ENCODE results near the gene GALNT18. TPM values are rescaled to one million over a fixed set of nuclear protein-coding genes. Genes with fewer than 3 reads are reported as not detected.

The GALNT18 gene
- total and polyA plus RNA-seq, 2 donors (not counting 3 experiments of a cell fraction or from before 2014, with no cell fraction given) = 0.17 to 0.18 TPM

GRCh38 chr11:11395126-11395525, 226.7 kb downstream of the GALNT18 start:
- no peaks in the 10 kb centered on the region for H3K9me1 ChIP-seq (replicated peaks; ENCODE audit: control insufficient read depth, extremely low read depth, insufficient read depth, low read length)
- no peak overlapping the region for H3K4me3 ChIP-seq (replicated peaks in 1 of 3; ENCODE audit: insufficient read depth in 1 of 3, low read depth in 1 of 3, low read length in 3 of 3)
- no TSS peak for BruUV-seq (replicated peaks)
- no peak overlapping the region for H3K27ac ChIP-seq (ENCODE audit: insufficient read depth, low read depth, low read length)
- H4K20me1 ChIP-seq (replicated peaks; ENCODE audit: control insufficient read depth, extremely low read depth, insufficient read depth, low read length) = no peaks in the 10 kb centered on the region
- FAIRE-seq (no peak), DNase-seq (ENCODE audit: low read depth, low spot score) (no peak)
- peaks cover 11% of the 10 kb centered on the region for H3K4me1 ChIP-seq (ENCODE audit: control insufficient read depth, extremely low read depth, insufficient read depth, low read length)
- ChIA-PET POLR2A (no interaction called here), CTCF (no interaction called here)
- H3K9ac ChIP-seq (replicated peaks; ENCODE audit: extremely low read depth, insufficient read depth, low read length) = no peak overlapping the region
- H3K9me3 ChIP-seq (replicated peaks; ENCODE audit: control insufficient read depth, insufficient read depth, low read length) = no peaks in the 10 kb centered on the region
- no peak for TF ChIP-seq CTCF (IDR thresholded peaks at IDR 0.05; ENCODE audit: extremely low read depth in 1 of 2, insufficient read depth in 1 of 2, low read depth in 1 of 2, low read length in 2 of 2)
- no peak for TF ChIP-seq POLR2A (IDR thresholded peaks at IDR 0.05; ENCODE audit: low read depth, low read length)
- no peak for TF ChIP-seq JUN (IDR thresholded peaks at IDR 0.05; ENCODE audit: borderline replicate concordance, insufficient read depth, insufficient read length, low read depth)
- no peak for TF ChIP-seq GATA2 (IDR thresholded peaks at IDR 0.05; ENCODE audit: insufficient read depth, insufficient read length, low read depth, low read length)
- H3K27me3 ChIP-seq (ENCODE audit: control insufficient read depth in 2 of 2, insufficient read depth in 2 of 2, low read length in 2 of 2) = peaks cover 2 to 10% of the 10 kb centered on the region in 2 experiments
- intact Hi-C loops (cut with micrococcal nuclease) (no loop called here), dilution Hi-C loops (cut with MboI; ENCODE audit: extremely low pct_ligation_motif_present, low sequenced_read_pairs) (no loop called here)
- no peak overlapping the region for H3K4me2 ChIP-seq (ENCODE audit: insufficient read depth, low read length)
- no peak overlapping the region for H2AFZ ChIP-seq (ENCODE audit: low read depth, low read length)
- no peaks in the 10 kb centered on the region for H3K36me3 ChIP-seq (ENCODE audit: control insufficient read depth in 2 of 2, extremely low read depth in 1 of 2, insufficient read depth in 2 of 2, low read length in 2 of 2)
- H3K79me2 ChIP-seq (ENCODE audit: control insufficient read depth, insufficient read depth, low read length) = no peaks in the 10 kb centered on the region

- intact Hi-C loops (cut with micrococcal nuclease) (no loop called here), dilution Hi-C loops (cut with MboI; ENCODE audit: extremely low pct_ligation_motif_present, low sequenced_read_pairs) (no loop called here)
- Histone ChIP-seq H3K79me2 (ENCODE audit: control insufficient read depth, insufficient read depth, low read length) (no peaks in the 10 kb centered on the region), H3K9me1 (replicated peaks; ENCODE audit: control insufficient read depth, extremely low read depth, insufficient read depth, low read length) (no peaks in the 10 kb centered on the region), H3K9me3 (replicated peaks; ENCODE audit: control insufficient read depth, insufficient read depth, low read length) (no peaks in the 10 kb centered on the region), H3K4me3 (replicated peaks in 1 of 3; ENCODE audit: insufficient read depth in 1 of 3, low read depth in 1 of 3, low read length in 3 of 3) (no peak overlapping the region), H3K27ac (ENCODE audit: insufficient read depth, low read depth, low read length) (no peak overlapping the region), H3K4me2 (ENCODE audit: insufficient read depth, low read length) (no peak overlapping the region), H3K9ac (replicated peaks; ENCODE audit: extremely low read depth, insufficient read depth, low read length) (no peak overlapping the region), H3K36me3 (ENCODE audit: control insufficient read depth in 2 of 2, extremely low read depth in 1 of 2, insufficient read depth in 2 of 2, low read length in 2 of 2) (no peaks in the 10 kb centered on the region), H3K4me1 (ENCODE audit: control insufficient read depth, extremely low read depth, insufficient read depth, low read length) (peaks cover 11% of the 10 kb centered on the region), H2AFZ (ENCODE audit: low read depth, low read length) (no peak overlapping the region), H3K27me3 (ENCODE audit: control insufficient read depth in 2 of 2, insufficient read depth in 2 of 2, low read length in 2 of 2) (peaks cover 2 to 10% of the 10 kb centered on the region in 2 experiments), H4K20me1 (replicated peaks; ENCODE audit: control insufficient read depth, extremely low read depth, insufficient read depth, low read length) (no peaks in the 10 kb centered on the region)
- POLR2A ChIA-PET = no interaction called here
- BruUV-seq (replicated peaks) = no TSS peak
- CTCF ChIA-PET = no interaction called here
- no peak for DNase-seq (ENCODE audit: low read depth, low spot score)
- no peak for TF ChIP-seq EZH2 (IDR thresholded peaks at IDR 0.05; ENCODE audit: borderline replicate concordance, low read depth, low read length, severe bottlenecking)
- TF ChIP-seq POLR2AphosphoS5 (IDR thresholded peaks at IDR 0.05; ENCODE audit: insufficient read depth, low read depth, low read length) = no peak
- no peak for TF ChIP-seq MYC (IDR thresholded peaks at IDR 0.05; ENCODE audit: low read depth, low read length)
- TF ChIP-seq JUN (IDR thresholded peaks at IDR 0.05; ENCODE audit: borderline replicate concordance, insufficient read depth, insufficient read length, low read depth) = no peak
- no peak for TF ChIP-seq POLR2A (IDR thresholded peaks at IDR 0.05; ENCODE audit: low read depth, low read length)
- TF ChIP-seq CTCF (IDR thresholded peaks at IDR 0.05; ENCODE audit: extremely low read depth in 1 of 2, insufficient read depth in 1 of 2, low read depth in 1 of 2, low read length in 2 of 2) = no peak
- TF ChIP-seq FOS (IDR thresholded peaks at IDR 0.05; ENCODE audit: borderline replicate concordance, insufficient read depth, low read length) = no peak
- no peak for TF ChIP-seq GATA2 (IDR thresholded peaks at IDR 0.05; ENCODE audit: insufficient read depth, insufficient read length, low read depth, low read length)
- no peak for TF ChIP-seq MAX (IDR thresholded peaks at IDR 0.05; ENCODE audit: insufficient read depth, insufficient read length)
- no peak for FAIRE-seq
These were observed 227.6 kb downstream of the GALNT18 start for GRCh38 chr11:11394241-11394640.

Measured in endothelial cell of umbilical vein (primary cell).